ENCODE data around the gene TRPM2. TPM values are rescaled to one million over a fixed set of nuclear protein-coding genes. Genes with fewer than 3 reads are reported as not detected.

The TRPM2 gene
- total RNA-seq, 4 donors from 2014 or later, result 0.29 to 3.1 (median 1.8) TPM

DNA sequence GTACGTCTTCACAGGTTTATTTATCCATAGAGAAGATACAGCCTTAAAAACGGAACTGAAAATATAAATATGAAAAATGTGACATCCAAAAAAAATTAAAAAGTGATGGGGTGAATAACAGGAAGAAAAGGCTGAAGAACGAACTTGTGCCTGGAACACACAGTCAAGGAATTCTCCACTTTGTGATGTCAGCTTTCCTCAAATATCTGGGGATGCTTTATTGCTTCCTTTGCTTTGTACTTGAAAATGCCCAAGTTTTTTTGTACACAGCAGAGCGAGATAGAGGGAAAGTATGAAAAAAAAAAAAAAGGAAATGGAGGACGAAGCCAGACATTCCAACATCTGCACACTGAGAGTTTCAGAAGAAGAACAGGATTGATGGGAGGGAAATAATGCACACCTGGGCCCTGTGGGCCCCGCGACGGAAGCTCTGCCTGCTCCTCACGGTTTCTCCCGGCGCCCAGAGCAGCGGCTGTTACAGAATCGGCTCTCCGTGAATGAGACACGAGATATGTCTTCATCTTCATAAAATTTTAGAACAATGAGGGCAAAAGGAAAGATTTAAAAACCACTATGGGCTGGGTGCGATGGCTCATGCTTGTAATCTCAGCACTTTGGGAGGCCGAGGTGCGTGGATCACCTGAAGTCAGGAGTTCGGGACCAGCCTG lies 91.9 kb downstream of the TRPM2 start:
- Histone ChIP-seq H3K27me3 (peaks cover 0 to 4% of the 10 kb centered on the region in 2 donors), H3K36me3 (no peaks in the 10 kb centered on the region), H3K4me3 (no peak overlapping the region), H3K27ac (no peak overlapping the region), H3K4me1 (no peaks in the 10 kb centered on the region), H3K9me3 (no peaks in the 10 kb centered on the region)
- TF ChIP-seq, protein P1, sequence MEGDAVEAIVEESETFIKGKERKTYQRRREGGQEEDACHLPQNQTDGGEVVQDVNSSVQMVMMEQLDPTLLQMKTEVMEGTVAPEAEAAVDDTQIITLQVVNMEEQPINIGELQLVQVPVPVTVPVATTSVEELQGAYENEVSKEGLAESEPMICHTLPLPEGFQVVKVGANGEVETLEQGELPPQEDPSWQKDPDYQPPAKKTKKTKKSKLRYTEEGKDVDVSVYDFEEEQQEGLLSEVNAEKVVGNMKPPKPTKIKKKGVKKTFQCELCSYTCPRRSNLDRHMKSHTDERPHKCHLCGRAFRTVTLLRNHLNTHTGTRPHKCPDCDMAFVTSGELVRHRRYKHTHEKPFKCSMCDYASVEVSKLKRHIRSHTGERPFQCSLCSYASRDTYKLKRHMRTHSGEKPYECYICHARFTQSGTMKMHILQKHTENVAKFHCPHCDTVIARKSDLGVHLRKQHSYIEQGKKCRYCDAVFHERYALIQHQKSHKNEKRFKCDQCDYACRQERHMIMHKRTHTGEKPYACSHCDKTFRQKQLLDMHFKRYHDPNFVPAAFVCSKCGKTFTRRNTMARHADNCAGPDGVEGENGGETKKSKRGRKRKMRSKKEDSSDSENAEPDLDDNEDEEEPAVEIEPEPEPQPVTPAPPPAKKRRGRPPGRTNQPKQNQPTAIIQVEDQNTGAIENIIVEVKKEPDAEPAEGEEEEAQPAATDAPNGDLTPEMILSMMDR (IDR thresholded peaks at IDR 0.05), result no peak
- no peak for TF ChIP-seq POLR2A (IDR thresholded peaks at IDR 0.05)
- intact Hi-C loops (cut with DNase I; ENCODE audit: low total_unique reads), result no loop called here
- DNase-seq, result no peak

DNA sequence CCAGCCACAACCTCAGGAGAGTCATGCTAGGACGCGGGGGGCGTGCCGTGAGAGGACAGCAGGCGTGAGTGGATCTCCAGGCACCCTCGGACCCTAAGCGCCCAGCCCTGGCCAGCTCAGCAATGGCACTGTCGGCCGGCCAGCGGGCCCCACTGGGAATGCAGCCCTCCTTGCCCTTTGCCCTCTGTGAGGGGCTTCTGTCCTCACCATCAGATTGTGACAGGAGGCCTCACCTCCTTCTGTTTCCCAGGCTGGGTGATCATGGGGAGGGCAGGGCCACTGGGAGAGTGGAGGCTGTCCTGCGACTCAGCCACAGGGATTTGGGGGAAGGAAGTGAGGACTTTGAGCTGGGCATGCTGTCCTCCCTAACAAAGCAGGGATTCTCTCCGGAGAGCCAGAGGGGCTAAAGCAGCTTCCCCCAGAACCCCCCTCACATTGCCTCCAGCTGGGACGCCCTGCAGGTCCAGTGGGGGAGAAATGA lies 95.3 kb downstream of the TRPM2 start:
- no peak for DNase-seq
- no peak overlapping the region for H3K27ac ChIP-seq
- H3K4me1 ChIP-seq, result no peaks in the 10 kb centered on the region
- intact Hi-C loops (cut with DNase I; ENCODE audit: low total_unique reads), result no loop called here
- no peak overlapping the region for H3K4me3 ChIP-seq
- peaks cover 0 to 4% of the 10 kb centered on the region in 2 donors for H3K27me3 ChIP-seq
- H3K9me3 ChIP-seq, result no peaks in the 10 kb centered on the region
- H3K36me3 ChIP-seq, result no peaks in the 10 kb centered on the region
- no peak for TF ChIP-seq POLR2A (IDR thresholded peaks at IDR 0.05)
- TF ChIP-seq, protein P1 (IDR thresholded peaks at IDR 0.05), result no peak

DNA sequence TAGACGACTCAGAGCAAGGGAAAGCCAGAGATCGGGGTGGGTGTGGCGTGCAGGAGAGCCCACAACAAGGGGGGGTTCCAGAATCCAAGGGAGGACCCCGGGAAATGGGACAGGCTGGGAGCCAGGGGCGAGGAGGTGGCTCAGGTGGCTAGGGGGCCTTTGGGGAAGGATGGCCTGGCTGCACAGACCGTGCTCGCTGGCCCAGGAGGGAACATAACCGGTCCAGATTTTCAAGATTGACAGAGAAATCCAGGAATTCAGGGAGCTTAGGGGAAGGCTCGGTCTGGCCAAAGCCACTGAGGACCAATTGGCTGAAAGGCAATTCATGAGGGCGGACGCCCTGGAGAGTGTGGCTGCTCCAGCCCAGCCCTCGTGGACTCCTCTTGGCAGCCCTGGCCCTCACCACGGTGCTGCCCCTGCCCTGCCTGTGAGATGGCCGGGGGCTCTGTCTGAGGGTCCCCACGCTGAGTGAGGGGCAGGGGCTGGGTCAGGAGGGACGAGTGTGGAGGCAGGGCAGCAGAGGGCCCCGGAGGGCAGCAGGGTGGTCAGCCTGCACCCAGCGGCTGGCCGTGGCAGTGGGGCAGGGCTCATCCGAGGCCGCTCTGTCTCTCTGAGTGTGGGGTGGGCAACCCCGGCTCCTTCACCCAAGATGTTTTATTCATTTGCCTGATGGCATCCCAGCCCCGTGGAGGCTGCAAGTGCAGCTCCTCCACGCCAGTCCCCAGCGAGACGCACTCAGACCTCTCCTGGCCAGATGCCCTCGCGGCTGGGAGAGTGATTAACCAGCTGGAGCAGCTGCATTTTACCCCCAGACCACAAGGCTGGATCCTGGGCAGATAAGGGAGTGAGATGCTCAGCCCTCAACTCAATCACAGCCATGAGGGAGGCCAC lies 96.3 kb downstream of the TRPM2 start:
- H3K4me1 ChIP-seq, result no peaks in the 10 kb centered on the region
- TF ChIP-seq, protein P1 (IDR thresholded peaks at IDR 0.05), result no peak
- TF ChIP-seq POLR2A (IDR thresholded peaks at IDR 0.05), result no peak
- H3K36me3 ChIP-seq, result no peaks in the 10 kb centered on the region
- no peak for DNase-seq
- H3K27ac ChIP-seq, result no peak overlapping the region
- H3K9me3 ChIP-seq, result no peaks in the 10 kb centered on the region
- intact Hi-C loops (cut with DNase I; ENCODE audit: low total_unique reads), result no loop called here
- H3K27me3 ChIP-seq, result peaks cover 0 to 4% of the 10 kb centered on the region in 2 donors
- H3K4me3 ChIP-seq, result no peak overlapping the region

DNA sequence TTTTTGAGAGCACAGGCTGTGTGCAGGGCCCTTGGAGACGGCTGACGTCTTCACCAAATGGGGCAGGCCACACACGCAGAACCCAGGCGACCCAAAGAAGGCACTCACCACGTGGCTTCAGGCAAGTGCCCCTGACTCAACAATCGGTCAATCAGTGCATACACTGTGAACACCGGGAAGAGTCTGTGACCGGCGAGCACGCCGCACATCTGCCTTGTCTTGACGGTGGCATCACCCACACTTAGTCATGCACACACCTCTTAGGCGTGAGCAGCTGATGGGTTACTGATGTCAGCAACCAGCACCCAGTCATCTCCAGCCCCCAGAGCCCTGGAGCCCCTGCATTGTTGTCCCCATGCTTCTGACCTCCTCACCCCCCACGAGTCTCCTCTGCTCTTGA lies 97.0 kb downstream of the TRPM2 start:
- Histone ChIP-seq H3K27me3 (peaks cover 0 to 4% of the 10 kb centered on the region in 2 donors), H3K27ac (no peak overlapping the region), H3K9me3 (no peaks in the 10 kb centered on the region), H3K4me1 (no peaks in the 10 kb centered on the region), H3K4me3 (no peak overlapping the region), H3K36me3 (no peaks in the 10 kb centered on the region)
- intact Hi-C loops (cut with DNase I; ENCODE audit: low total_unique reads), result no loop called here
- TF ChIP-seq, protein P1 (IDR thresholded peaks at IDR 0.05), result no peak
- no peak for TF ChIP-seq POLR2A (IDR thresholded peaks at IDR 0.05)
- no peak for DNase-seq

DNA sequence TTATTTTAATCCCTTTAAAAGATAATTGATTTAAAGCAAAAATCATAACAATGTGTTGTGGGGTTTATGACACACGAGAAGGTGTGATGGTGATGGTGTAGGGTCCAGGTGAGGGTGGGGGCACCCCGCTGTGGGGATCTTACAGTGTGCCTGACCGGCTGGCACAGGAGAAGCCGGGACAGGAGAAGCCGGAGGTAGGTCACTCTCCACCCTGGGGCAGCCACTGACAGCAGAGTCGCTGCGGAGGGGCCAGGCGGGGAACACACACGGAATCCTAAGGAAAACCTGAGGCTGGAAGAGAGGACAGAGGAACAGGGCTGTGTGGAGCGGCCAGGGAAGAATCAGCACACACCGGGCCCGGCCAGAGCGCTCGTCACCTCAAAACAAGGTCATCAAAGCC lies 97.6 kb downstream of the TRPM2 start:
- Histone ChIP-seq H3K4me3 (no peak overlapping the region), H3K36me3 (no peaks in the 10 kb centered on the region), H3K9me3 (no peaks in the 10 kb centered on the region), H3K27me3 (peaks cover 0 to 4% of the 10 kb centered on the region in 2 donors), H3K27ac (no peak overlapping the region), H3K4me1 (peaks cover 0 to 2% of the 10 kb centered on the region in 2 donors)
- TF ChIP-seq, protein P1 (IDR thresholded peaks at IDR 0.05), result no peak
- TF ChIP-seq POLR2A (IDR thresholded peaks at IDR 0.05), result no peak
- no peak for DNase-seq
- intact Hi-C loops (cut with DNase I; ENCODE audit: low total_unique reads), result no loop called here
